HepG2 (cell line): ENCODE measurements around the gene VAV2. TPM values are rescaled to one million over a fixed set of nuclear protein-coding genes. Genes with fewer than 3 reads are reported as not detected.

Experiments used
- CENPBD1 ChIP-seq: sonication (generic); formaldehyde crosslinking; IDR thresholded peaks from 2 replicates; pipeline ENCODE4 v1.8.0; 2022; ENCODE audit warnings: missing genetic modification reagents, low read depth, mild to moderate bottlenecking, borderline replicate concordance
- CREM ChIP-seq, 2 experiments: sonication (generic) in 1 of 2; formaldehyde crosslinking in 1 of 2; IDR thresholded peaks; 2 replicates each; pipeline versions ENCODE4 v1.4.0 to v1.6.1; 2016 to 2020; ENCODE audit warnings: antibody characterized with exemption in 1 of 2, mild to moderate bottlenecking in 1 of 2, missing genetic modification reagents in 1 of 2
- HNF1A ChIP-seq, 2 experiments: sonication (generic) in 1 of 2; formaldehyde crosslinking in 1 of 2; IDR thresholded peaks; 2 replicates each; pipeline versions ENCODE4 v1.4.0 to v1.6.1; 2016 to 2020; ENCODE audit warnings: borderline replicate concordance in 1 of 2, low read depth in 1 of 2, mild to moderate bottlenecking in 1 of 2, missing genetic modification reagents in 1 of 2
- KAT7 ChIP-seq: IDR thresholded peaks from 2 replicates; pipeline ENCODE4 v1.6.1; 2018; ENCODE audit warnings: borderline replicate concordance, missing compliant biosample characterization
- MAZ ChIP-seq, 2 experiments: sonication (generic) in 1 of 2; formaldehyde crosslinking in 1 of 2; IDR thresholded peaks; 2 replicates each; pipeline versions ENCODE4 v1.5.0 to v1.6.1; 2012 to 2020; ENCODE audit warnings: low read depth in 2 of 2, mild to moderate bottlenecking in 2 of 2, borderline replicate concordance in 1 of 2, improper control_type of control experiment in 1 of 2, low read length in 1 of 2, missing genetic modification reagents in 1 of 2, moderate library complexity in 1 of 2
- MEIS2 ChIP-seq: sonication (generic); formaldehyde crosslinking; IDR thresholded peaks from 2 replicates; pipeline ENCODE4 v1.9.0; 2021; ENCODE audit warnings: mild to moderate bottlenecking, missing genetic modification reagents
- PRPF4 ChIP-seq: fragments of 200-400 bp; formaldehyde crosslinking; IDR thresholded peaks from 2 replicates; pipeline ENCODE4 v1.6.1; 2016; ENCODE audit warnings: low read length, low read depth; ENCODE audit not compliant: poor library complexity, severe bottlenecking
- RFXANK ChIP-seq: IDR thresholded peaks from 2 replicates; pipeline ENCODE4 v1.6.1; 2016
- SMYD3 ChIP-seq: sonication (generic); formaldehyde crosslinking; IDR thresholded peaks from 2 replicates; pipeline ENCODE4 v1.8.1; 2023; ENCODE audit warnings: mild to moderate bottlenecking, missing genetic modification reagents
- SP4 ChIP-seq: sonication (generic); formaldehyde crosslinking; IDR thresholded peaks from 2 replicates; pipeline ENCODE4 v1.8.1; 2023; ENCODE audit warnings: mild to moderate bottlenecking, missing genetic modification reagents
- TBX2 ChIP-seq: sonication (generic); formaldehyde crosslinking; IDR thresholded peaks from 2 replicates; pipeline ENCODE4 v1.5.0; 2020; ENCODE audit warnings: missing genetic modification reagents, mild to moderate bottlenecking, borderline replicate concordance
- TGIF2 ChIP-seq: IDR thresholded peaks from 2 replicates; pipeline ENCODE4 v1.6.1; 2016; ENCODE audit warnings: control low read depth, missing compliant biosample characterization
- U2AF1 ChIP-seq: fragments of 200-400 bp; formaldehyde crosslinking; optimal IDR thresholded peaks from 2 replicates; pipeline ENCODE3; 2017; ENCODE audit warnings: mild to moderate bottlenecking, low read depth, low read length
- ZBTB25 ChIP-seq: IDR thresholded peaks from 2 replicates; pipeline ENCODE4 v1.6.1; 2018; ENCODE audit warnings: missing genetic modification reagents
- ZNF230 ChIP-seq: sonication (generic); formaldehyde crosslinking; IDR thresholded peaks from 2 replicates; pipeline ENCODE4 v1.4.0; 2020; ENCODE audit warnings: mild to moderate bottlenecking, missing genetic modification reagents
- ZNF235 ChIP-seq: sonication (generic); formaldehyde crosslinking; IDR thresholded peaks from 2 replicates; pipeline ENCODE4 v1.8.1; 2023; ENCODE audit warnings: mild to moderate bottlenecking, missing genetic modification reagents, borderline replicate concordance
- ZNF563 ChIP-seq: sonication (generic); formaldehyde crosslinking; IDR thresholded peaks from 2 replicates; pipeline ENCODE4 v1.8.0; 2022; ENCODE audit warnings: mild to moderate bottlenecking, moderate library complexity, missing genetic modification reagents
- ZNF580 ChIP-seq: IDR thresholded peaks from 2 replicates; pipeline ENCODE4 v1.6.1; 2016; ENCODE audit warnings: low read depth, borderline replicate concordance
- ZNF674 ChIP-seq: sonication (generic); formaldehyde crosslinking; IDR thresholded peaks from 2 replicates; pipeline ENCODE4 v1.5.0; 2020; ENCODE audit warnings: low read depth, mild to moderate bottlenecking, missing genetic modification reagents
- ZNF816 ChIP-seq: sonication (generic); formaldehyde crosslinking; IDR thresholded peaks from 2 replicates; pipeline ENCODE4 v1.8.0; 2022; ENCODE audit warnings: missing genetic modification reagents, mild to moderate bottlenecking, borderline replicate concordance
- ZSCAN21 ChIP-seq: sonication (generic); formaldehyde crosslinking; IDR thresholded peaks from 2 replicates; pipeline ENCODE4 v1.8.0; 2022; ENCODE audit warnings: mild to moderate bottlenecking, missing genetic modification reagents, moderate library complexity, borderline replicate concordance
- polyA plus RNA-seq, 8 experiments: library from polyadenylated mRNA; depleted of rRNA in 3 of 8; stranded (reverse) in 7 of 8; unstranded in 1 of 8; fragments of >200 nt; fragmentation: Illumina TruSeq in 4 of 8; extraction: Trizol in 4 of 8; gene quantifications; 2 replicates each; pipeline versions ENCODE4 v1.2.1 to v1.2.3, GENCODE V29; 2011 to 2016; ENCODE audit warnings: low read depth in 4 of 8, missing spikeins in 1 of 8, mixed read lengths in 1 of 8; ENCODE audit not compliant: insufficient read depth in 1 of 8
- total RNA-seq, 5 experiments: library from RNA; depleted of rRNA; stranded (reverse); fragments of >200 nt; fragmentation: Illumina TruSeq; extraction: Trizol; gene quantifications; 2 replicates each; pipeline ENCODE4 v1.2.3, GENCODE V29; 2016; ENCODE audit warnings: low read depth in 1 of 5

VAV2 gene
- total and polyA plus RNA-seq, 2 of the 13 experiments (the other 11 are each of a cell fraction or from before 2014, with no cell fraction given), result 22.5 to 22.9 TPM

- TF ChIP-seq HNF1A (IDR thresholded peaks at IDR 0.05; ENCODE audit: low read depth) (no peak), HNF1A (CRISPR knock-in tag; IDR thresholded peaks at IDR 0.05; ENCODE audit: borderline replicate concordance) (peak; percentile 81; the same call in 1 of the 2 replicates), SMYD3 (0 out of 2 replicates have a peak, but pooled peaks have one; percentile 61), ZSCAN21 (no peak), TBX2 (CRISPR knock-in tag) (peak; percentile 62; the same call in 1 of the 2 replicates), SP4 (CRISPR knock-in tag) (peak; percentile 70; the same call in 1 of the 2 replicates), ZNF674 (no peak), ZNF230 (CRISPR knock-in tag) (0 out of 2 replicates have a peak, but pooled peaks have one; percentile 41), ZNF580 (CRISPR knock-in tag) (peak; percentile 84), RFXANK (no peak; the same call in 1 of the 2 replicates), PRPF4 (peak; percentile 3), ZNF816 (CRISPR knock-in tag) (0 out of 2 replicates have a peak, but pooled peaks have one; percentile 60), ZNF235 (CRISPR knock-in tag) (no peak; the same call in 1 of the 2 replicates), ZNF563 (CRISPR knock-in tag) (peak; percentile 60; the same call in 1 of the 2 replicates), CENPBD1 (no peak), CREM (IDR thresholded peaks at IDR 0.05) (peak; percentile 44; the same call in 1 of the 2 replicates), CREM (CRISPR knock-in tag; IDR thresholded peaks at IDR 0.05) (no peak), U2AF1 (peak; percentile 61), ZBTB25 (peak; percentile 60; the same call in 1 of the 2 replicates), MEIS2 (CRISPR knock-in tag) (peak; percentile 70; the same call in 1 of the 2 replicates), KAT7 (CRISPR knock-in tag) (peak; percentile 69), TGIF2 (CRISPR knock-in tag) (no peak), MAZ (IDR thresholded peaks at IDR 0.05; ENCODE audit: borderline replicate concordance, low read depth, low read length) (no peak), MAZ (CRISPR knock-in tag; IDR thresholded peaks at IDR 0.05; ENCODE audit: low read depth) (0 out of 2 replicates have a peak, but pooled peaks have one; percentile 62)
Measured at GRCh38 chr9:133739408-133740280, 252.5 kb downstream of the VAV2 start (continued).
